H1 (cell line): ENCODE data around the gene ATP6V0D1. TPM values are rescaled to one million over a fixed set of nuclear protein-coding genes. Genes with fewer than 3 reads are reported as not detected.

Experiments used
- CTCF ChIA-PET: fragments of 300-600 bp; sonication (Branson Sonifier 250); formaldehyde crosslinking; loops from one replicate; lab custom pipeline; 2021; ENCODE audit not compliant: partially characterized antibody; lab: Charles Lee
- POLR2A ChIA-PET: fragments of 300-600 bp; sonication (Branson Sonifier 250); formaldehyde crosslinking; loops from one replicate; lab custom pipeline; 2021; ENCODE audit warnings: inconsistent platforms; ENCODE audit not compliant: partially characterized antibody; lab: Charles Lee
- DNase-seq, 2 experiments: peaks; one replicate each; pipeline versions ENCODE4 v3.0.0 to v3.0.0-alpha.2; 2010 to 2022; ENCODE audit warnings: low spot score in 2 of 2, low read depth in 1 of 2, mixed read lengths in 1 of 2
- FAIRE-seq: peaks from 2 replicates; lab custom pipeline; 2011; peaks lifted over from hg19 to GRCh38; lab: Jason Lieb, UNC
- H2AFZ ChIP-seq: 2 replicates; pipeline ENCODE4 v1.8.1; 2012; ENCODE audit warnings: low read length, inconsistent platforms
- H2AK5ac ChIP-seq: 2 replicates; pipeline ENCODE4 v1.6.1; 2013; ENCODE audit warnings: low read depth, low read length
- H2BK120ac ChIP-seq: replicated peaks from 2 replicates; pipeline ENCODE3; 2013; ENCODE audit warnings: low read depth, low read length, inconsistent platforms
- H2BK12ac ChIP-seq: 2 replicates; pipeline ENCODE4 v1.6.1; 2013; ENCODE audit warnings: low read depth, low read length
- H2BK15ac ChIP-seq: 2 replicates; pipeline ENCODE4 v1.6.1; 2013; ENCODE audit warnings: low read length
- H2BK20ac ChIP-seq: 2 replicates; pipeline ENCODE4 v1.6.1; 2013; ENCODE audit warnings: low read length
- H2BK5ac ChIP-seq: 2 replicates; pipeline ENCODE4 v1.6.1; 2013; ENCODE audit warnings: low read depth, low read length
- H3K14ac ChIP-seq: 2 replicates; pipeline ENCODE4 v1.6.1; 2013; ENCODE audit warnings: inconsistent platforms; ENCODE audit not compliant: insufficient read length
- H3K18ac ChIP-seq: 2 replicates; pipeline ENCODE4 v1.6.1; 2013; ENCODE audit warnings: low read length; ENCODE audit errors: extremely low read depth
- H3K23ac ChIP-seq: 2 replicates; pipeline ENCODE4 v1.6.1; 2013; ENCODE audit warnings: inconsistent platforms; ENCODE audit not compliant: insufficient read length
- H3K23me2 ChIP-seq: 2 replicates; pipeline ENCODE4 v1.6.1; 2013; ENCODE audit warnings: low read depth, low read length
- H3K27ac ChIP-seq: 2 replicates; pipeline ENCODE4 v1.6.1; 2011; ENCODE audit warnings: low read depth, low read length, inconsistent platforms
- H3K27me3 ChIP-seq, 4 experiments: replicated peaks in 1 of 4; 1 replicate in 1 of 4; 2 replicates in 3 of 4; pipeline versions ENCODE4 v1.6.1 to v1.8.1; 2011 to 2013; ENCODE audit warnings: low read length in 3 of 4, mild to moderate bottlenecking in 3 of 4, inconsistent platforms in 2 of 4, mixed read lengths in 2 of 4, moderate library complexity in 1 of 4; ENCODE audit not compliant: control insufficient read depth in 3 of 4, insufficient read depth in 3 of 4; ENCODE audit errors: extremely low read depth in 1 of 4
- H3K36me3 ChIP-seq, 4 experiments: 2 replicates each; pipeline versions ENCODE4 v1.6.1 to v1.8.1; 2011 to 2013; ENCODE audit warnings: mild to moderate bottlenecking in 4 of 4, low read length in 3 of 4, moderate library complexity in 2 of 4, control low read depth in 1 of 4, inconsistent platforms in 1 of 4; ENCODE audit not compliant: insufficient read depth in 4 of 4, control insufficient read depth in 2 of 4
- H3K4ac ChIP-seq: replicated peaks from 2 replicates; pipeline ENCODE3; 2013; ENCODE audit warnings: low read length, low read depth, mixed read lengths, inconsistent platforms; ENCODE audit not compliant: insufficient read length
- H3K4me1 ChIP-seq, 4 experiments: replicated peaks in 1 of 4; 1 replicate in 1 of 4; 2 replicates in 3 of 4; pipeline versions ENCODE4 v1.6.1 to v1.8.1; 2011 to 2013; ENCODE audit warnings: low read length in 3 of 4, inconsistent platforms in 2 of 4, mixed read lengths in 1 of 4; ENCODE audit not compliant: insufficient read depth in 4 of 4, control insufficient read depth in 3 of 4
- H3K4me2 ChIP-seq, 2 experiments: 2 replicates each; pipeline versions ENCODE4 v1.6.1 to v1.8.1; 2011 to 2013; ENCODE audit warnings: low read depth in 2 of 2, low read length in 2 of 2, control low read depth in 1 of 2, inconsistent platforms in 1 of 2, mild to moderate bottlenecking in 1 of 2; ENCODE audit not compliant: insufficient read depth in 1 of 2
- H3K4me3 ChIP-seq, 4 experiments: fragments of 200-600, 300-600 bp in 1 of 4; sonication (generic), shearing (Covaris generic), sonication (Bioruptor Twin) in 1 of 4; 2 replicates each; pipeline versions ENCODE4 v1.5.1 to v1.8.1; 2011 to 2016; ENCODE audit warnings: low read length in 4 of 4, low read depth in 3 of 4, control low read depth in 2 of 4, inconsistent platforms in 2 of 4, mild to moderate bottlenecking in 2 of 4, mixed read lengths in 1 of 4, moderate library complexity in 1 of 4; ENCODE audit not compliant: insufficient read depth in 2 of 4; ENCODE audit errors: extremely low read depth in 1 of 4
- H3K56ac ChIP-seq: replicated peaks from 2 replicates; pipeline ENCODE3; 2013; ENCODE audit warnings: low read depth, mild to moderate bottlenecking, mixed read lengths, low read length, inconsistent platforms; ENCODE audit not compliant: insufficient read length
- H3K79me1 ChIP-seq: 2 replicates; pipeline ENCODE4 v1.6.1; 2013; ENCODE audit warnings: low read depth, low read length, control low read depth
- H3K79me2 ChIP-seq, 2 experiments: 2 replicates each; pipeline versions ENCODE4 v1.6.1 to v1.8.1; 2012 to 2013; ENCODE audit warnings: low read length in 2 of 2, mild to moderate bottlenecking in 2 of 2, inconsistent platforms in 1 of 2; ENCODE audit not compliant: insufficient read depth in 2 of 2, control insufficient read depth in 1 of 2
- H3K9ac ChIP-seq, 4 experiments: replicated peaks in 1 of 4; 1 replicate in 1 of 4; 2 replicates in 3 of 4; pipeline versions ENCODE4 v1.6.1 to v1.8.1; 2011 to 2013; ENCODE audit warnings: low read depth in 3 of 4, low read length in 3 of 4, control low read depth in 2 of 4, mild to moderate bottlenecking in 2 of 4, moderate library complexity in 2 of 4, inconsistent platforms in 1 of 4; ENCODE audit errors: extremely low read depth in 1 of 4
- H3K9me3 ChIP-seq, 2 experiments: 2 replicates each; pipeline versions ENCODE4 v1.6.1 to v1.8.1; 2012 to 2013; ENCODE audit warnings: mild to moderate bottlenecking in 2 of 2, moderate library complexity in 2 of 2, control low read depth in 1 of 2, inconsistent platforms in 1 of 2, low read depth in 1 of 2, low read length in 1 of 2, mixed read lengths in 1 of 2; ENCODE audit not compliant: insufficient read depth in 2 of 2
- H4K20me1 ChIP-seq, 2 experiments: replicated peaks in 1 of 2; 2 replicates each; pipeline versions ENCODE3 to v1.8.1; 2011 to 2013; ENCODE audit warnings: inconsistent platforms in 2 of 2, low read length in 2 of 2, mild to moderate bottlenecking in 1 of 2; ENCODE audit not compliant: insufficient read depth in 2 of 2, control insufficient read depth in 1 of 2
- H4K5ac ChIP-seq: 2 replicates; pipeline ENCODE4 v1.6.1; 2013; ENCODE audit warnings: low read length, low read depth, mixed read lengths, inconsistent platforms; ENCODE audit not compliant: insufficient read length
- H4K8ac ChIP-seq: 2 replicates; pipeline ENCODE4 v1.8.0; 2013; ENCODE audit warnings: mild to moderate bottlenecking, moderate library complexity, low read length, inconsistent platforms; ENCODE audit not compliant: insufficient read depth; ENCODE audit errors: extremely low read depth
- H4K91ac ChIP-seq: replicated peaks from 2 replicates; pipeline ENCODE3; 2013; ENCODE audit warnings: low read length, mixed read lengths, inconsistent platforms; ENCODE audit not compliant: insufficient read length
- ASH2L ChIP-seq: fragments of 200-600, 300-600 bp; sonication (generic); IDR thresholded peaks from one replicate; pipeline ENCODE4 v1.7.1; 2017; ENCODE audit warnings: low read length
- CBX8 ChIP-seq: fragments of 300-800, 300-1000 bp; sonication (generic); IDR thresholded peaks from 2 replicates; pipeline ENCODE4 v1.7.1; 2016; ENCODE audit warnings: low read depth, low read length, borderline replicate concordance
- EGR1 ChIP-seq: IDR thresholded peaks from 2 replicates; pipeline ENCODE4 v1.6.1; 2011; ENCODE audit warnings: low read depth, low read length, borderline replicate concordance
- SP4 ChIP-seq: IDR thresholded peaks from 2 replicates; pipeline ENCODE4 v1.6.1; 2012; ENCODE audit warnings: low read length, inconsistent platforms
- TAF7 ChIP-seq: optimal IDR thresholded peaks from 2 replicates; pipeline ENCODE3; 2011; ENCODE audit warnings: low read depth, mild to moderate bottlenecking, inconsistent platforms, low read length, moderate library complexity, borderline replicate concordance
- WGBS, 2 experiments: shearing (Covaris generic) in 1 of 2; methylation state at CpG; one replicate each; pipeline versions ENCODE4 v1.1.6 to v1.1.7; 2013 to 2015; ENCODE audit warnings: low lambda C conversion rate in 2 of 2, mixed read lengths in 2 of 2, inconsistent platforms in 1 of 2, low coverage in 1 of 2, missing lambda C conversion rate in 1 of 2; ENCODE audit not compliant: insufficient replicate concordance in 2 of 2, insufficient coverage in 1 of 2, insufficient read length in 1 of 2; ENCODE audit errors: extremely low coverage in 1 of 2, missing lambda C conversion rate in 1 of 2; 5-methylcytosine and 5-hydroxymethylcytosine counted together
- polyA plus RNA-seq, 7 experiments: library from polyadenylated mRNA; depleted of rRNA in 3 of 7; stranded (reverse) in 5 of 7; unstranded in 2 of 7; fragments of >200 nt in 5 of 7; fragments of 200-250 nt in 2 of 7; gene quantifications; 1 replicate in 5 of 7; 2 replicates in 1 of 7; 4 replicates in 1 of 7; pipeline versions ENCODE4 v1.2.1 to v1.2.3, GENCODE V29; 2011 to 2013; ENCODE audit warnings: missing spikeins in 2 of 7, mixed read lengths in 2 of 7
- total RNA-seq: library from RNA; stranded (reverse); fragmentation: NEBNext Ultra II Directional; extraction: Animal tissue kit (Norgen Biotek cat#: 25700); gene quantifications from 2 replicates; pipeline ENCODE4 v1.2.1, GENCODE V29; 2021

The ATP6V0D1 gene
- total and polyA plus RNA-seq, 2 of the 8 experiments (the other 6 are each of a cell fraction or from before 2014, with no cell fraction given), result 47.3 to 134 TPM

DNA sequence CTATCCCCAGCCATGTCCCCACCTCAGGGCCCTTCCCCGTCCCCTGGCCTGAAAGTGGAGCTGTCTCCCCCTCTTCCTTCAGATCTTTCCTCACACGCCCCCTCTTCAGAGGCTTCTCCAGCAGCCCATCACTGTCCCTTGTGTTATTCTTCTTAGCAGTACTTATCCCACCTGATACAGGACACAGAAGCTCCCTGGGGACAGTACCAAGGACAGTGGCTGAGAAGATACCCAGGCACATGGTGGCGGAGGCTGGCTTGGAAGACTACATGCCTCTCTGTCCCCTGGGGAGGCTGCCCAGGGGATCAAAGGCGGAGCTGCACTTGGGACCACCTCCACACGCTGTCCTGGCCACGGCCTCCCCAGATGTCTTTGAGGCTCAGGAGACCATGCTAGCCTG lies 26.1 kb downstream of the ATP6V0D1 start:
- FAIRE-seq (no peak), DNase-seq (no peak)
- H2AFZ ChIP-seq, result no peak overlapping the region
- peaks cover 4% of the 10 kb centered on the region; the same call in 1 of the 2 replicates for H3K79me1 ChIP-seq
- no peak overlapping the region for H3K4me2 ChIP-seq
- no peak overlapping the region for H2BK120ac ChIP-seq
- H3K56ac ChIP-seq, result no peak overlapping the region
- H4K20me1 ChIP-seq, result peaks cover 13% of the 10 kb centered on the region in 2 experiments
- no peak overlapping the region for H4K91ac ChIP-seq
- H2BK15ac ChIP-seq, result no peak overlapping the region
- no peak overlapping the region for H4K8ac ChIP-seq
- 91% methylated on average over 6 of the region's 6 CpGs; no CpG with 5 or more reads in 1 of the 2 experiments for WGBS, 2 experiments
- H3K23me2 ChIP-seq, result no peaks in the 10 kb centered on the region
- H2BK20ac ChIP-seq, result no peak overlapping the region
- no peak overlapping the region for H2AK5ac ChIP-seq
- H3K9me3 ChIP-seq, result no peaks in the 10 kb centered on the region
- H3K4me3 ChIP-seq, result no peak overlapping the region
- H3K4me1 ChIP-seq, result no peaks in the 10 kb centered on the region; a peak in 1 of 7 replicates
- no peak overlapping the region for H3K18ac ChIP-seq
- ChIA-PET CTCF (interaction anchor here (0.6 to 28.6 kb wide), 6 partner anchors 0 to 372 kb away, joined by 3 to 683 read pairs (median 6); partner anchors contain the start of genes HSD11B2 and TPPP3), POLR2A (interaction anchor here (0.8 to 1.0 kb wide), 2 partner anchors 9 to 24 kb away, joined by 3 to 4 read pairs; partner anchors contain the start of gene HSD11B2)
- no peak overlapping the region for H2BK12ac ChIP-seq
- H3K79me2 ChIP-seq, result no peaks in the 10 kb centered on the region
- H3K23ac ChIP-seq, result no peak overlapping the region
- H3K36me3 ChIP-seq, result peaks cover 0 to 5% (median 0%) of the 10 kb centered on the region in 4 experiments; a peak in 1 of 8 replicates
- no peak overlapping the region for H3K14ac ChIP-seq
- no peak overlapping the region for H3K9ac ChIP-seq
- no peaks in the 10 kb centered on the region for H3K27me3 ChIP-seq
- no peak overlapping the region for H4K5ac ChIP-seq
- H3K27ac ChIP-seq, result no peak overlapping the region
- no peak overlapping the region for H2BK5ac ChIP-seq
- no peak overlapping the region for H3K4ac ChIP-seq
- TF ChIP-seq EGR1 (no peak), CBX8 (no peak), ASH2L (no peak), TAF7 (no peak), SP4 (no peak)
